ENCODE measurements around the gene GPR157. TPM values are rescaled to one million over a fixed set of nuclear protein-coding genes. Genes with fewer than 3 reads are reported as not detected.

GPR157 gene
- total and polyA plus RNA-seq, 10 of the 15 experiments (the other 5 are each of a cell fraction or from before 2014, with no cell fraction given) = 0.66 to 15.9 (median 3.1) TPM

DNA sequence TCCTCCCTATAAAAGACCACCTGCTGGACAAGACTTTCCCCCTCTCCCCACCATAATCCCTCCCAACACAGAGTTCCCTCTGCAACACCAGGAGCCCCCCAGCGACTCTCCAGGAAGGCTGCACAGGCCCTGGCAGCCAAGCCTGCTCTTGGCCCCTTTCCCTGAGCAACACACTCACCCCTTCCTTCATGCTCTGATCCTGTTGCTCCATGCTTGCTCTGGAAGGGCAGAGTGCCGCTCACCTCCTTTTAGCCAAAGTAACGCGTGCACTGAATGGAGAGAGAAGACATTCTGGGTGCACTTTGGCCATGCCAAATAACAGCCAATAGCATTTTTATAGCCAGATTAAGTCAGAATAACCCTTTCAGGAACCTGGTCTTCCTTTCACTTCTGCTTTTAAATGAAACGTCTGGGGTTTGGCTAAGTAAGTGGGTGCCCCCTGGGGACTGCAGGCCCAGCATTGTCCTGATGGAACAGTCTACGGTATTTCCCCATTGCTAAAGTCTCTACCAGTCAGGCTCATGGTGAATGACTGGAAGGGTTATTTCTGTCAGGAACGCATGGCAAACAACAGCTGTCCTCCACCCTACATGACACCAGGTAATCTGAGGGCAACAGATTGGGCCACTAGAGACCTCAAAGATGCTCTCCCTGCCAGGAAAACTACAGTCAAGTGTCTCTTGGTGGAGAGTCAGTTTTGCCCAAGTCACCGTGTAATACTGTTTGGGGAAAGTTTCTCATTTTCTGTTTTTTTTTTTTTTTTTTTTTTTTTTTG is 59.4 kb downstream of the GPR157 start, which contains the start of gene SLC2A5 (continued):
- TF ChIP-seq, protein P1, sequence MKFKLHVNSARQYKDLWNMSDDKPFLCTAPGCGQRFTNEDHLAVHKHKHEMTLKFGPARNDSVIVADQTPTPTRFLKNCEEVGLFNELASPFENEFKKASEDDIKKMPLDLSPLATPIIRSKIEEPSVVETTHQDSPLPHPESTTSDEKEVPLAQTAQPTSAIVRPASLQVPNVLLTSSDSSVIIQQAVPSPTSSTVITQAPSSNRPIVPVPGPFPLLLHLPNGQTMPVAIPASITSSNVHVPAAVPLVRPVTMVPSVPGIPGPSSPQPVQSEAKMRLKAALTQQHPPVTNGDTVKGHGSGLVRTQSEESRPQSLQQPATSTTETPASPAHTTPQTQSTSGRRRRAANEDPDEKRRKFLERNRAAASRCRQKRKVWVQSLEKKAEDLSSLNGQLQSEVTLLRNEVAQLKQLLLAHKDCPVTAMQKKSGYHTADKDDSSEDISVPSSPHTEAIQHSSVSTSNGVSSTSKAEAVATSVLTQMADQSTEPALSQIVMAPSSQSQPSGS (IDR thresholded peaks at IDR 0.05; ENCODE audit: low read length) = peak; percentile 82
- peak; percentile 97 for TF ChIP-seq MTA3 (IDR thresholded peaks at IDR 0.05; ENCODE audit: borderline replicate concordance, low read length)
- TF ChIP-seq SMAD5 (IDR thresholded peaks at IDR 0.05; ENCODE audit: low read depth) = no peak
- TF ChIP-seq NRF1 (conservative IDR thresholded peaks at IDR 0.05; ENCODE audit: low read depth, low read length) = no peak
- no peak for TF ChIP-seq KLF5 (IDR thresholded peaks at IDR 0.05; ENCODE audit: partially characterized antibody)

DNA sequence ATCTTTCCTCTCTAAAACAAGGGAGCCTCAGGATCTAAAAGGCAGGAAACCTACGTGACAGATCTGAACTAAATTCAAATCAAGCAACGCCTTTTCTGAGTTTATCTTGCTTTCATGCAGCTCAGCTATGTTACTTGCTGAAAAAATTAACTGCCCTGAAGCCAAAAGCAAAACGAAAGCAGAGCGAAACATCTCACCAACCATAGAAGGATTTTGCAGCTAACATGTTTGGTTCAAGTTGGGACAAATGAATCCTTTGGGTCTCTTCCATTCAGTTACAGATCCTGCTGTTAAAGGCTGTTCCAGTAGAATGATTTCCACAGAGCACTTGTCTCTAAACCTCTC is 59.9 kb downstream of the GPR157 start:
- RAD21 ChIA-PET (ENCODE audit: unreplicated experiment) = interaction anchor here (0.7 to 1.2 kb wide), 2 partner anchors 12 to 535 kb away, joined by 3 to 10 read pairs; no protein-coding TSS in a partner anchor
- SMC1A ChIA-PET (ENCODE audit: uncharacterized antibody, unreplicated experiment) = interaction anchor here (0.9 to 2.3 kb wide), 4 partner anchors 9 to 26 kb away, joined by 3 to 11 read pairs (median 4); no protein-coding TSS in a partner anchor

More for the DNA sequence above, 59.9 kb downstream of the GPR157 start:
- Histone ChIP-seq H3K27me3 (replicated peaks in 1 of 2; ENCODE audit: control insufficient read depth in 2 of 2, insufficient read depth in 2 of 2, low read length in 1 of 2) (no peaks in the 10 kb centered on the region), H3K9me3 (replicated peaks; ENCODE audit: control insufficient read depth, insufficient read depth, low read length) (no peaks in the 10 kb centered on the region), H3K9ac (ENCODE audit: control insufficient read depth, insufficient read depth, low read length) (peak overlapping the region; percentile 87), H3K4me1 (ENCODE audit: control insufficient read depth, insufficient read depth, low read length) (peaks cover 34% of the 10 kb centered on the region), H3K79me2 (ENCODE audit: control insufficient read depth, insufficient read depth, low read length) (peaks cover 46% of the 10 kb centered on the region), H3K27ac (ENCODE audit: control insufficient read depth, insufficient read depth) (peak overlapping the region; percentile 93), H3K36me3 (ENCODE audit: control insufficient read depth in 2 of 2, insufficient read depth in 2 of 2, low read length in 1 of 2) (peaks cover 0 to 3% of the 10 kb centered on the region in 2 experiments; a peak in 1 of 4 replicates), H4K20me1 (ENCODE audit: control insufficient read depth, insufficient read depth) (no peaks in the 10 kb centered on the region), H2AFZ (ENCODE audit: control insufficient read depth, low read depth, low read length) (peak overlapping the region; percentile 49), H3K4me2 (ENCODE audit: control insufficient read depth, insufficient read depth) (peak overlapping the region; percentile 99), H3K4me3 (peak overlapping the region; percentile 79)
- 2% methylated on average over 4 of the region's 4 CpGs for WGBS (ENCODE audit: insufficient coverage, insufficient replicate concordance, low lambda C conversion rate, missing lambda C conversion rate)
- CTCF ChIA-PET = interaction anchor here (0.6 to 2.9 kb wide), 5 partner anchors 12 to 64 kb away, joined by 3 to 13 read pairs (median 4); no protein-coding TSS in a partner anchor
- TSS peak; percentile 88 for BruUV-seq (replicated peaks)
- in situ Hi-C loops (cut with MboI) (no loop called here), intact Hi-C loops (cut with micrococcal nuclease; ENCODE audit: unreplicated experiment) (loop anchor here (1.0 to 2.0 kb wide), 2 partner anchors 9 to 58 kb away; no protein-coding TSS in a partner anchor)
- no peak for FAIRE-seq
- TF ChIP-seq FOXK2 (IDR thresholded peaks at IDR 0.05) (no peak), STAT3 (IDR thresholded peaks at IDR 0.05; ENCODE audit: low read depth, low read length) (no peak), ZNF274 (IDR thresholded peaks at IDR 0.05; ENCODE audit: insufficient read depth, insufficient read length) (no peak), SUZ12 (IDR thresholded peaks at IDR 0.05; ENCODE audit: unreplicated experiment) (no peak), ATF7 (IDR thresholded peaks at IDR 0.05; ENCODE audit: low read depth) (no peak), HDAC2 (IDR thresholded peaks at IDR 0.05) (no peak)
- TF ChIP-seq, protein P2, sequence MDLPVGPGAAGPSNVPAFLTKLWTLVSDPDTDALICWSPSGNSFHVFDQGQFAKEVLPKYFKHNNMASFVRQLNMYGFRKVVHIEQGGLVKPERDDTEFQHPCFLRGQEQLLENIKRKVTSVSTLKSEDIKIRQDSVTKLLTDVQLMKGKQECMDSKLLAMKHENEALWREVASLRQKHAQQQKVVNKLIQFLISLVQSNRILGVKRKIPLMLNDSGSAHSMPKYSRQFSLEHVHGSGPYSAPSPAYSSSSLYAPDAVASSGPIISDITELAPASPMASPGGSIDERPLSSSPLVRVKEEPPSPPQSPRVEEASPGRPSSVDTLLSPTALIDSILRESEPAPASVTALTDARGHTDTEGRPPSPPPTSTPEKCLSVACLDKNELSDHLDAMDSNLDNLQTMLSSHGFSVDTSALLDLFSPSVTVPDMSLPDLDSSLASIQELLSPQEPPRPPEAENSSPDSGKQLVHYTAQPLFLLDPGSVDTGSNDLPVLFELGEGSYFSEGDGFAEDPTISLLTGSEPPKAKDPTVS (IDR thresholded peaks at IDR 0.05; ENCODE audit: low read depth, low read length) = no peak
- TF ChIP-seq, protein P3, sequence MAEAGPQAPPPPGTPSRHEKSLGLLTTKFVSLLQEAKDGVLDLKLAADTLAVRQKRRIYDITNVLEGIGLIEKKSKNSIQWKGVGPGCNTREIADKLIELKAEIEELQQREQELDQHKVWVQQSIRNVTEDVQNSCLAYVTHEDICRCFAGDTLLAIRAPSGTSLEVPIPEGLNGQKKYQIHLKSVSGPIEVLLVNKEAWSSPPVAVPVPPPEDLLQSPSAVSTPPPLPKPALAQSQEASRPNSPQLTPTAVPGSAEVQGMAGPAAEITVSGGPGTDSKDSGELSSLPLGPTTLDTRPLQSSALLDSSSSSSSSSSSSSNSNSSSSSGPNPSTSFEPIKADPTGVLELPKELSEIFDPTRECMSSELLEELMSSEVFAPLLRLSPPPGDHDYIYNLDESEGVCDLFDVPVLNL (IDR thresholded peaks at IDR 0.05; ENCODE audit: low read depth, low read length) = no peak
- TF ChIP-seq, protein P4, sequence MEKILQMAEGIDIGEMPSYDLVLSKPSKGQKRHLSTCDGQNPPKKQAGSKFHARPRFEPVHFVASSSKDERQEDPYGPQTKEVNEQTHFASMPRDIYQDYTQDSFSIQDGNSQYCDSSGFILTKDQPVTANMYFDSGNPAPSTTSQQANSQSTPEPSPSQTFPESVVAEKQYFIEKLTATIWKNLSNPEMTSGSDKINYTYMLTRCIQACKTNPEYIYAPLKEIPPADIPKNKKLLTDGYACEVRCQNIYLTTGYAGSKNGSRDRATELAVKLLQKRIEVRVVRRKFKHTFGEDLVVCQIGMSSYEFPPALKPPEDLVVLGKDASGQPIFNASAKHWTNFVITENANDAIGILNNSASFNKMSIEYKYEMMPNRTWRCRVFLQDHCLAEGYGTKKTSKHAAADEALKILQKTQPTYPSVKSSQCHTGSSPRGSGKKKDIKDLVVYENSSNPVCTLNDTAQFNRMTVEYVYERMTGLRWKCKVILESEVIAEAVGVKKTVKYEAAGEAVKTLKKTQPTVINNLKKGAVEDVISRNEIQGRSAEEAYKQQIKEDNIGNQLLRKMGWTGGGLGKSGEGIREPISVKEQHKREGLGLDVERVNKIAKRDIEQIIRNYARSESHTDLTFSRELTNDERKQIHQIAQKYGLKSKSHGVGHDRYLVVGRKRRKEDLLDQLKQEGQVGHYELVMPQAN (conservative IDR thresholded peaks at IDR 0.05) = no peak
- ATAC-seq = peak; percentile 6
- peak; percentile 31 for DNase-seq (ENCODE audit: low read depth, low spot score)
- POLR2A ChIA-PET = interaction anchor here (7.1 kb wide), 1 partner anchor 11 kb away, joined by 45 read pairs; no protein-coding TSS in a partner anchor
